ENCODE data around the gene TPCN2. TPM values are rescaled to one million over a fixed set of nuclear protein-coding genes. Genes with fewer than 3 reads are reported as not detected.

The TPCN2 gene
- total RNA-seq, 2 experiments from 2014 or later, result 16.0 to 17.0 TPM

GRCh38 chr11:69083531-69084247, 35.0 kb downstream of the TPCN2 start:
- DNase-seq, result no peak
- Mint-ChIP-seq H3K4me3 (no peak overlapping the region), H3K27ac (no peak overlapping the region), H3K9me3 (no peaks in the 10 kb centered on the region), H3K4me1 (ENCODE audit: low read depth) (peaks cover 14% of the 10 kb centered on the region), H3K36me3 (ENCODE audit: low read depth) (peaks cover 11% of the 10 kb centered on the region), H3K27me3 (no peaks in the 10 kb centered on the region)
- TF ChIP-seq CTCF (IDR thresholded peaks at IDR 0.05), result no peak
- intact Hi-C loops (cut with micrococcal nuclease), result no loop called here
- POLR2A ChIA-PET, result no interaction called here
- ATAC-seq, result no peak
- CTCF ChIA-PET, result no interaction called here

- no peak overlapping the region for H3K27ac Mint-ChIP-seq
- H3K4me1 Mint-ChIP-seq (ENCODE audit: low read depth), result peaks cover 13% of the 10 kb centered on the region
- peaks cover 13% of the 10 kb centered on the region for H3K36me3 Mint-ChIP-seq (ENCODE audit: low read depth)
- CTCF ChIA-PET, result no interaction called here
- H3K27me3 Mint-ChIP-seq, result no peaks in the 10 kb centered on the region
- ATAC-seq, result no peak
- POLR2A ChIA-PET, result no interaction called here
- no peak for DNase-seq
- no peaks in the 10 kb centered on the region for H3K9me3 Mint-ChIP-seq
- no peak for TF ChIP-seq CTCF (IDR thresholded peaks at IDR 0.05)
- no peak overlapping the region for H3K4me3 Mint-ChIP-seq
- intact Hi-C loops (cut with micrococcal nuclease), result no loop called here
Observed at GRCh38 chr11:69084371-69084770, 35.6 kb downstream of the TPCN2 start.

DNA sequence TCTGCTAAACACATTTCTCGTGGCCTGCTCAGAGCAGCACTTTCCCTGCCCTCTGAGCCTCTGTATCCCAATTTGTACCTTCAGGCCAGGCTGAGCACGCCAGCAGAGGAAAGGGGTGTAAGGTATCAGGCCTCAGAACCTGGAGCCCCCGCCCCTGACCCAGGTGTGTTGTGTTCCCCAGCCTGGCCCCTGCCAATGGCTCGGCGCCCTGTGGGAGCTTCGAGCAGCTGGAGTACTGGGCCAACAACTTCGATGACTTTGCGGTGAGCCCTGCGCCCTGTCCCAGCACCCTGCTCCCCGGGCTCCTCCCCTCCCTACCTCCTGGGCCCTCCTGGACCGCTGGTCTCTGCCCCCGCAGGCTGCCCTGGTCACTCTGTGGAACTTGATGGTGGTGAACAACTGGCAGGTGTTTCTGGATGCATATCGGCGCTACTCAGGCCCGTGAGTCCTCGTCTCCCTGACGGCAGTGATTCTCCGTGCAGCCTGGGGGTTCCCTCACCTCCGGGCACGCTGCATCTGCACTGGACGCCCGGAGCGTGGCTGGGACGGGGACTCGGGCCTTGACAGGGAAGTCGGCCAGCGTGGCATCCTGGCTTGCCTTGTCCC, 36.9 kb downstream of the TPCN2 start:
- Mint-ChIP-seq H3K4me1 (ENCODE audit: low read depth) (peaks cover 2% of the 10 kb centered on the region), H3K9me3 (no peaks in the 10 kb centered on the region), H3K27me3 (no peaks in the 10 kb centered on the region), H3K36me3 (ENCODE audit: low read depth) (peaks cover 16% of the 10 kb centered on the region), H3K4me3 (no peak overlapping the region), H3K27ac (no peak overlapping the region)
- DNase-seq, result no peak
- ChIA-PET POLR2A (no interaction called here), CTCF (no interaction called here)
- TF ChIP-seq CTCF (IDR thresholded peaks at IDR 0.05), result no peak
- ATAC-seq, result no peak
- intact Hi-C loops (cut with micrococcal nuclease), result no loop called here

- intact Hi-C loops (cut with micrococcal nuclease), result no loop called here
- H3K4me3 Mint-ChIP-seq, result no peak overlapping the region
- DNase-seq, result no peak
- no peaks in the 10 kb centered on the region for H3K4me1 Mint-ChIP-seq (ENCODE audit: low read depth)
- no peaks in the 10 kb centered on the region for H3K9me3 Mint-ChIP-seq
- H3K36me3 Mint-ChIP-seq (ENCODE audit: low read depth), result peaks cover 14% of the 10 kb centered on the region
- ATAC-seq, result no peak
- POLR2A ChIA-PET, result no interaction called here
- H3K27me3 Mint-ChIP-seq, result no peaks in the 10 kb centered on the region
- H3K27ac Mint-ChIP-seq, result no peak overlapping the region
- no peak for TF ChIP-seq CTCF (IDR thresholded peaks at IDR 0.05)
- CTCF ChIA-PET, result no interaction called here
Observed at GRCh38 chr11:69086152-69087132, 37.7 kb downstream of the TPCN2 start.

DNA sequence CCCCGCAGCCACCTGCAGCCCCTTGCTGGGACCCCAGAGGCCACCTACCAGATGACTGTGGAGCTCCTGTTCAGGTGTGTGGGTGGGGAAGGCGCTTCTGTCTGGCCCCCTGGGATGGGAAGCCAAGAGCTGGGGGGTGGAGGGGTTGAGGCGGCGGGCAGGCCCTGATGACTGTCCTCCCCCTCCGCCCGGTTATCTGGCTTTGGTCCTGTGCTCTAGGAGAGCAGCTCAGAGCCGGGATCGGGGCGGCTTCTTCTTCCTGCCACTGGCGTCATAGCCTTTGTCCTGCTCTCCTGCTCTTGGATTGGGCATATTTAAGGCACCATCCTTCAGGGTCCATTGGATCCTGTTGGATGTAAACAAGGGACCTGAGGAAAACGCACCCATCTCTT, 38.4 kb downstream of the TPCN2 start:
- ChIA-PET CTCF (no interaction called here), POLR2A (no interaction called here)
- DNase-seq, result no peak
- Mint-ChIP-seq H3K36me3 (ENCODE audit: low read depth) (peaks cover 17% of the 10 kb centered on the region), H3K4me3 (no peak overlapping the region), H3K9me3 (no peaks in the 10 kb centered on the region), H3K27ac (no peak overlapping the region), H3K27me3 (no peaks in the 10 kb centered on the region), H3K4me1 (ENCODE audit: low read depth) (no peaks in the 10 kb centered on the region)
- intact Hi-C loops (cut with micrococcal nuclease), result no loop called here
- no peak for ATAC-seq
- TF ChIP-seq CTCF (IDR thresholded peaks at IDR 0.05), result no peak
